A673 (cell line): ENCODE measurements around the gene RFX2.

ENCODE experiments used
- EZH2 ChIP-seq: fragments of 200-600 bp; sonication (generic); IDR thresholded peaks from 2 replicates; pipeline ENCODE4 v1.6.1; 2017; ENCODE audit warnings: borderline replicate concordance, low read depth, mild to moderate bottlenecking, mixed read lengths, antibody characterized with exemption, low read length; ENCODE audit not compliant: poor library complexity, severe bottlenecking
- TF ChIP-seq, protein P1 (sequence below): fragments of 300-800, 200-600 bp; sonication (generic); conservative IDR thresholded peaks from 2 replicates; pipeline ENCODE4 v1.5.1; 2017; ENCODE audit warnings: low read depth, mild to moderate bottlenecking, antibody characterized with exemption, low read length, moderate library complexity, mixed read lengths

DNA sequence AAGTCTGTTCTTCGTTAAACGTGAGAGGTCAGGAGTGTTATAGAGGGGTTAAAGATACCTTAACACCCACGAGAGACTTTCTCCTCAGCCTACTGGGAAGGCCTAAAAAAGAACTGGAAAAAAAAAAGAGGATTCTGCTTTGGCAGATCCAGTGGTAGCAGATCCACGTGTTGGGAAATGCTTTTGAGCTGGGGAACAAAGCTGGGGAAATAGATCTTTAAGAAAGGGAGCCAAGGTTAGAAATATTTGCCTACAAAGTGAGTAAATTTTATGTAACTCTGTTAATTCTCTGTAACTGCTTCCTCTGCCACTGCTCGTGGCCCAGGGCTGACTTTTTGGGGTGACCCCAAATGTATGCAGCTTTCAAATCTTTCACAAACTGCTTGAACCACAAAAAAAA is 11.7 kb downstream of the RFX2 start:
- TF ChIP-seq, protein P1, sequence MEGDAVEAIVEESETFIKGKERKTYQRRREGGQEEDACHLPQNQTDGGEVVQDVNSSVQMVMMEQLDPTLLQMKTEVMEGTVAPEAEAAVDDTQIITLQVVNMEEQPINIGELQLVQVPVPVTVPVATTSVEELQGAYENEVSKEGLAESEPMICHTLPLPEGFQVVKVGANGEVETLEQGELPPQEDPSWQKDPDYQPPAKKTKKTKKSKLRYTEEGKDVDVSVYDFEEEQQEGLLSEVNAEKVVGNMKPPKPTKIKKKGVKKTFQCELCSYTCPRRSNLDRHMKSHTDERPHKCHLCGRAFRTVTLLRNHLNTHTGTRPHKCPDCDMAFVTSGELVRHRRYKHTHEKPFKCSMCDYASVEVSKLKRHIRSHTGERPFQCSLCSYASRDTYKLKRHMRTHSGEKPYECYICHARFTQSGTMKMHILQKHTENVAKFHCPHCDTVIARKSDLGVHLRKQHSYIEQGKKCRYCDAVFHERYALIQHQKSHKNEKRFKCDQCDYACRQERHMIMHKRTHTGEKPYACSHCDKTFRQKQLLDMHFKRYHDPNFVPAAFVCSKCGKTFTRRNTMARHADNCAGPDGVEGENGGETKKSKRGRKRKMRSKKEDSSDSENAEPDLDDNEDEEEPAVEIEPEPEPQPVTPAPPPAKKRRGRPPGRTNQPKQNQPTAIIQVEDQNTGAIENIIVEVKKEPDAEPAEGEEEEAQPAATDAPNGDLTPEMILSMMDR: no peak
- TF ChIP-seq EZH2: no peak
